HG03159 (cell line): Measurements from ENCODE around the gene GRK6.

Experiments used
- ATAC-seq: cut with Tn5 transposase; IDR thresholded peaks from one replicate; pipeline ENCODE4 v1.9.1; 2021; ENCODE audit warnings: mild to moderate bottlenecking, moderate library complexity; ENCODE audit not compliant: unreplicated experiment

Gene GRK6

GRCh38 chr5:177468685-177469628, 42.5 kb downstream of the GRK6 start:
- ATAC-seq = no peak

GRCh38 chr5:177469750-177470525, 43.5 kb downstream of the GRK6 start:
- ATAC-seq = no peak

- ATAC-seq = no peak
These were observed 44.5 kb downstream of the GRK6 start for GRCh38 chr5:177470759-177471536.

GRCh38 chr5:177471610-177472356, 45.3 kb downstream of the GRK6 start:
- ATAC-seq = no peak

GRCh38 chr5:177472460-177473442, 46.3 kb downstream of the GRK6 start:
- ATAC-seq = no peak

GRCh38 chr5:177473443-177474001, 47.0 kb downstream of the GRK6 start, which contains the start of gene DBN1:
Gene DBN1 (minus strand): TSS chr5:177473634. CDS start chr5:177473521, 113 bp downstream.
- no peak for ATAC-seq

- ATAC-seq = no peak
These were observed 47.6 kb downstream of the GRK6 start for GRCh38 chr5:177474002-177474476.

GRCh38 chr5:177474846-177475562, 48.5 kb downstream of the GRK6 start:
- no peak for ATAC-seq

GRCh38 chr5:177475563-177476427, 49.3 kb downstream of the GRK6 start:
- no peak for ATAC-seq

- no peak for ATAC-seq
These were observed 50.2 kb downstream of the GRK6 start for GRCh38 chr5:177476531-177477233.

- ATAC-seq = no peak
These were observed 51.4 kb downstream of the GRK6 start for GRCh38 chr5:177477701-177478477.

GRCh38 chr5:177478711-177479646, 52.5 kb downstream of the GRK6 start:
- ATAC-seq = no peak

- no peak for ATAC-seq
These were observed 53.3 kb downstream of the GRK6 start for GRCh38 chr5:177479774-177480173.

GRCh38 chr5:177482359-177482795, 55.9 kb downstream of the GRK6 start:
- ATAC-seq = no peak
